Measurements from ENCODE around the gene H2BK1.

The H2BK1 gene

GRCh38 chr7:151204383-151205032 is 5.8 kb downstream of the H2BK1 start:
- no peak for DNase-seq (ENCODE audit: low read depth)

- no peak for DNase-seq (ENCODE audit: low read depth)
These were observed 7.5 kb downstream of the H2BK1 start for GRCh38 chr7:151202836-151203235.

- DNase-seq (ENCODE audit: low read depth), result no peak
These were observed 8.5 kb downstream of the H2BK1 start for GRCh38 chr7:151201751-151202150.

- no peak for DNase-seq (ENCODE audit: low read depth)
These were observed 8.9 kb downstream of the H2BK1 start for GRCh38 chr7:151201344-151201743.

- DNase-seq (ENCODE audit: low read depth), result no peak
These were observed 11.1 kb downstream of the H2BK1 start for GRCh38 chr7:151198945-151199848.

- DNase-seq (ENCODE audit: low read depth), result no peak
These were observed 12.4 kb downstream of the H2BK1 start for GRCh38 chr7:151197932-151198331.

- DNase-seq (ENCODE audit: low read depth), result no peak
These were observed 14.5 kb downstream of the H2BK1 start for GRCh38 chr7:151195616-151196450.

- no peak for DNase-seq (ENCODE audit: low read depth)
These were observed 16.1 kb downstream of the H2BK1 start for GRCh38 chr7:151194188-151194587.

- DNase-seq (ENCODE audit: low read depth), result no peak
These were observed 16.9 kb downstream of the H2BK1 start for GRCh38 chr7:151193203-151193978.

GRCh38 chr7:151192002-151192539 is 18.2 kb downstream of the H2BK1 start:
- no peak for DNase-seq (ENCODE audit: low read depth)

- no peak for DNase-seq (ENCODE audit: low read depth)
These were observed 18.7 kb downstream of the H2BK1 start for GRCh38 chr7:151191544-151191943.

GRCh38 chr7:151189038-151189437 is 21.2 kb downstream of the H2BK1 start:
- no peak for DNase-seq (ENCODE audit: low read depth)

- DNase-seq (ENCODE audit: low read depth), result no peak
These were observed 22.1 kb downstream of the H2BK1 start for GRCh38 chr7:151188252-151188542.

- no peak for DNase-seq (ENCODE audit: low read depth)
These were observed 22.7 kb downstream of the H2BK1 start for GRCh38 chr7:151187409-151188251.

GRCh38 chr7:151186640-151187408 is 23.5 kb downstream of the H2BK1 start, which contains the start of gene ASB10:
Gene ASB10 (minus strand): TSS chr7:151187250. CDS start chr7:151187130, 120 bp downstream.
- DNase-seq (ENCODE audit: low read depth), result no peak

GRCh38 chr7:151185762-151186639 is 24.3 kb downstream of the H2BK1 start:
- DNase-seq (ENCODE audit: low read depth), result no peak

- no peak for DNase-seq (ENCODE audit: low read depth)
These were observed 29.3 kb downstream of the H2BK1 start for GRCh38 chr7:151181011-151181431.

- DNase-seq (ENCODE audit: low read depth), result no peak
These were observed 30.3 kb downstream of the H2BK1 start for GRCh38 chr7:151179946-151180345.
